ACHN (cell line): ENCODE measurements around the gene GYPB.
A peak's percentile ranks its signal among the peaks of the same experiment; 100 is the strongest.
"Not testable (repeated sequence)": the region's sequence is repeated elsewhere in the genome, so short reads cannot be mapped to it uniquely, and the experiment has no call there.

Source experiments
- DNase-seq: peaks from one replicate; pipeline ENCODE4 v3.0.0-alpha.2; 2015
- in situ Hi-C: cut with HindIII; loops from 2 replicates; pipeline ENCODE4 v1.10.0; 2017; ENCODE audit warnings: low sequenced_read_pairs, low pct_ligation_motif_present, low pct_unique_long_range_greater_than_20kb

GYPB gene

GRCh38 chr4:144019277-144019676 lies at the start of gene GYPB:
Gene GYPB, minus strand, starts transcription at chr4:144019380. Its CDS starts 93 bp downstream, at chr4:144019287.
- in situ Hi-C loops, DNase-seq: not testable (repeated sequence)

- in situ Hi-C loops, DNase-seq: not testable (repeated sequence)
Observed at GRCh38 chr4:144061556-144061955, 42.4 kb upstream of the GYPB start.

GRCh38 chr4:144060234-144060859 lies 41.2 kb upstream of the GYPB start:
- in situ Hi-C loops, DNase-seq: not testable (repeated sequence)

GRCh38 chr4:144056800-144057199 lies 37.6 kb upstream of the GYPB start:
- in situ Hi-C loops: no loop called here
- DNase-seq: no peak

GRCh38 chr4:144055336-144055735 lies 36.2 kb upstream of the GYPB start:
- DNase-seq, in situ Hi-C loops: not testable (repeated sequence)

- DNase-seq, in situ Hi-C loops: not testable (repeated sequence)
Observed at GRCh38 chr4:144051494-144051893, 32.3 kb upstream of the GYPB start.

GRCh38 chr4:144050631-144051030 lies 31.5 kb upstream of the GYPB start:
- DNase-seq, in situ Hi-C loops: not testable (repeated sequence)

GRCh38 chr4:144049495-144050424 lies 30.6 kb upstream of the GYPB start:
- DNase-seq, in situ Hi-C loops: not testable (repeated sequence)

- in situ Hi-C loops, DNase-seq: not testable (repeated sequence)
Observed at GRCh38 chr4:144044936-144045335, 25.8 kb upstream of the GYPB start.

- in situ Hi-C loops, DNase-seq: not testable (repeated sequence)
Observed at GRCh38 chr4:144032580-144032979, 13.4 kb upstream of the GYPB start.

GRCh38 chr4:144031875-144032274 lies 12.7 kb upstream of the GYPB start:
- in situ Hi-C loops, DNase-seq: not testable (repeated sequence)

- in situ Hi-C loops, DNase-seq: not testable (repeated sequence)
Observed at GRCh38 chr4:144031369-144031768, 12.2 kb upstream of the GYPB start.

GRCh38 chr4:144030708-144031107 lies 11.5 kb upstream of the GYPB start:
- in situ Hi-C loops, DNase-seq: not testable (repeated sequence)

- DNase-seq, in situ Hi-C loops: not testable (repeated sequence)
Observed at GRCh38 chr4:144026682-144027081, 7.5 kb upstream of the GYPB start.

GRCh38 chr4:144024399-144025053 lies 5.3 kb upstream of the GYPB start:
- in situ Hi-C loops, DNase-seq: not testable (repeated sequence)

GRCh38 chr4:144022772-144023400 lies 3.7 kb upstream of the GYPB start:
- DNase-seq, in situ Hi-C loops: not testable (repeated sequence)

GRCh38 chr4:144021336-144021990 lies 2.3 kb upstream of the GYPB start:
- peak; percentile 15 for DNase-seq
- in situ Hi-C loops: not testable (repeated sequence)
